ENCODE results near the gene MID1IP1.

MID1IP1 gene

GRCh38 chrX:38850807-38851544 lies 49.7 kb downstream of the MID1IP1 start:
- in situ Hi-C loops (cut with MboI; ENCODE audit: low pct_unique_long_range_greater_than_20kb, low sequenced_read_pairs) = no loop called here
- no peak for DNase-seq

GRCh38 chrX:38854305-38854704 lies 53.0 kb downstream of the MID1IP1 start:
- DNase-seq = no peak
- in situ Hi-C loops (cut with MboI; ENCODE audit: low pct_unique_long_range_greater_than_20kb, low sequenced_read_pairs) = no loop called here

Measured in KBM-7 (cell line).